Activated naive CD8-positive, alpha-beta T cell (primary cell): ENCODE measurements around the gene KCTD12.
A peak's percentile ranks its signal among the peaks of the same experiment; 100 is the strongest.
"Not testable (repeated sequence)": the region's sequence is repeated elsewhere in the genome, so short reads cannot be mapped to it uniquely, and the experiment has no call there.

Source experiments
- H3K27ac Mint-ChIP-seq: one replicate; pipeline ENCODE4 v1.8.0; 2021; ENCODE audit warnings: mixed read lengths
- H3K27me3 Mint-ChIP-seq: one replicate; pipeline ENCODE4 v1.8.0; 2021; ENCODE audit warnings: mixed read lengths
- H3K36me3 Mint-ChIP-seq: one replicate; pipeline ENCODE4 v1.8.0; 2021; ENCODE audit warnings: mixed read lengths
- H3K4me1 Mint-ChIP-seq: one replicate; pipeline ENCODE4 v1.8.0; 2021; ENCODE audit warnings: low read depth, mixed read lengths
- H3K4me3 Mint-ChIP-seq: one replicate; pipeline ENCODE4 v1.8.0; 2021; ENCODE audit warnings: mild to moderate bottlenecking, mixed read lengths
- H3K9me3 Mint-ChIP-seq: one replicate; pipeline ENCODE4 v1.8.0; 2021; ENCODE audit warnings: low read depth, mixed read lengths

The KCTD12 gene

DNA sequence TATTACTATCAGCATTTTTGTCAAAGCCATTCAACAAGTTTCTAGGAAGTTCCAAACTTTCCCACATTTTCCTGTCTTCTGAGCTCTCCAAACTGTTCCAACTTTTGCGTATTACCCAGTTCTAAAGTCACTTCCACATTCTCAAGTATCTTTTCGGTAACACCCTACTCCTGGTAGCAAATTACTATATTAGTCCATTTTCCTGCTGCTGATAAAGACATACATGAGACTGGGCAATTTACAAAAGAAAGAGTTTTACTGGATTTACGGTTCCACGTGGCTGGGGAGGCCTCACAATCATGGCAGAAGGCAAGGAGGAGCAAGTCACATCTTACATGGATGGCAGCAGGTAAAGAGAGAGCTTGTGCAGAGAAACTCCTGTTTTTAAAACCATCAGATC lies 12.9 kb upstream of the KCTD12 start:
- H3K4me3 Mint-ChIP-seq, H3K36me3 Mint-ChIP-seq, H3K27ac Mint-ChIP-seq, H3K27me3 Mint-ChIP-seq, H3K9me3 Mint-ChIP-seq: not testable (repeated sequence)
- H3K4me1 Mint-ChIP-seq: peaks cover 14% of the 10 kb centered on the region

DNA sequence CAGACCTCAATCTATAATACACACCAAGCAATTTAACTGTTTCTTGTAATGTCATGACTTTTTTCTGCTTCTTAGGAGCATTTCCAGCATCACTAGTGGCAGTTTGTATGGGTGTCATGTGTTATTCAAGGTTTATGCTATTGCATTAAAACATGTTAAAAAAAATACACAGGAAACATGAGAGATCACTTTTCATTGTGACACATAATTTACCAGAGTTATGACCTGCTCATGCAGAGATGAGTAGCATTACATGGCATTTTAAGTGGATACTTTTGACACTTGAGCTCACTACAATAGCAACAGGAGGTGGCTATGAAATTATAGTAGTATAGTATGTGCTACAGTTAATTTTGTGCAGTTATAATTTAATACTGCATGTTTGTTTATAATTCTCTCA lies 11.0 kb upstream of the KCTD12 start:
- peaks cover 18% of the 10 kb centered on the region for H3K4me1 Mint-ChIP-seq
- not testable (repeated sequence) for H3K27ac Mint-ChIP-seq, H3K36me3 Mint-ChIP-seq, H3K27me3 Mint-ChIP-seq, H3K4me3 Mint-ChIP-seq, H3K9me3 Mint-ChIP-seq

DNA sequence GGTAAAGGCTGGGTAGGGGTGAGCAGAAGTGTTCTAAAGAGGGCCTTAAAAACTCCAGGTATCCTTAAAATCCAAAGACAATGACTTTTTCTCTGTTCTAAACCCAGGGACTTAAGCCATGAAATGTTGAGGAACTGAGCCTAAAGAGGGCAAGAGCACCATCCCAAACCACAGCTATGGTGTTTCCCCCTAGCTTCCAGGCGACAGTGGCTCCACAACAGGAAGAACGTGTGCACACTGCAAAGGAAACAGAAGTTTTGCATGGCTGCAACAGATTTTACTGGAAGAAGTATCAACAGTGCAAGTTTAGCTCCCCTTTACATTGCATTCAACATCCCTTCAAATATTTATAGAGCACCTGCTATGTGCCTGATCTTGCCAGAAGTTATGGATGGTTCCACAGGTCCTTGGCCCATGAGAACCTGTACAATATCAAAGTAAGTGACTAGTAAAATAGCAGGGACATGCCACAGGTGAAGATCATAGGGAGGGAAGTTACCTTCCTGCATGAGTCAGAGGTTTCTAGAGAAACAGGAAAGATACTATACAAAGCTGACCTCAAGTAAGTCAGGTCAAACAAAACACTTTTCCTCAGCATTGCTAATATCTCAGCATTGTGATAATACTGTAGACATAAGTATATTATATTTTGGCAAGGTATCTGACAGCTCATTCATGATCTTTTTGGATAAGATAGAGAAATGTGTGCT lies 8.4 kb upstream of the KCTD12 start:
- Mint-ChIP-seq H3K4me1 (peaks cover 18% of the 10 kb centered on the region), H3K27me3 (no peaks in the 10 kb centered on the region), H3K4me3 (no peak overlapping the region), H3K9me3 (peaks cover 5% of the 10 kb centered on the region), H3K36me3 (no peaks in the 10 kb centered on the region), H3K27ac (no peak overlapping the region)

DNA sequence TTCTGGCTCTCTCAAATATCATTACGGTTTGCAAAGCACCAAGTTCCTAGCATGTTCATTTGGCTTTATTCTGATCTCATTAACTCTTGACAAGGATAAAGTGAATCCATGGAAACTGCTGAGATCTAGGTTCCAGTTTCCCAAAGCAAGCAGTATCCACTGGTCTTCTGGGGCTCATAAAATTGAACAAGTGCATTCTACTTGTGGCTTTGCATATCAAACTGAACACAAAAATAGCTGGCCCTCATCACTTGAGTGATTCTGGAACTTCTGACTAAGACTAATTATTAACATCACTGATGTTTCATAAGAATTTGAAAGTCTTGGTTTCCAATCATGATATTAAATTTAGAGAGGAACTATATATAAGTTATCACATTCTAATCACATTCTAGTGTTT lies 6.3 kb upstream of the KCTD12 start:
- no peaks in the 10 kb centered on the region for H3K9me3 Mint-ChIP-seq
- peaks cover 18% of the 10 kb centered on the region for H3K4me1 Mint-ChIP-seq
- H3K27ac Mint-ChIP-seq: no peak overlapping the region
- H3K27me3 Mint-ChIP-seq: no peaks in the 10 kb centered on the region
- no peak overlapping the region for H3K4me3 Mint-ChIP-seq
- no peaks in the 10 kb centered on the region for H3K36me3 Mint-ChIP-seq

DNA sequence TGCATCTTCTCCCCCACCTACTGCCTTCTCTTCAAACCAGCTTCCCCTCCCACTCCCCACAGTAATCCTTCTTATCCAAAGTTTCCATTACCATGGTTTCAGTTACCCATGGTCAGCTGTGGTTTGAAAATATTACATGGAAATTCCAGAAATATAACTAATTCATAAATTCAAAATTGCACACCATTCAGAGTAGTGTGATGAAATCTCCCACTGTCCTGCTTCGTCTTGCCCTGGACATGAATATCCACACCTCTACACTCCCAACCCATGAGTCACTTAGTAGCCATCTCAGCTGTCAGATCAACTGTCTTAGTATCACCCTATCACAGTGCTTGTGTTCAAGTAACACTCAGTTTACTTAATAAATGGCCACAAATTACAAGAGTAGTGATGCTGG lies 3.8 kb upstream of the KCTD12 start:
- Mint-ChIP-seq H3K36me3 (no peaks in the 10 kb centered on the region), H3K27me3 (no peaks in the 10 kb centered on the region), H3K4me1 (peaks cover 20% of the 10 kb centered on the region), H3K9me3 (no peaks in the 10 kb centered on the region), H3K4me3 (no peak overlapping the region), H3K27ac (no peak overlapping the region)

DNA sequence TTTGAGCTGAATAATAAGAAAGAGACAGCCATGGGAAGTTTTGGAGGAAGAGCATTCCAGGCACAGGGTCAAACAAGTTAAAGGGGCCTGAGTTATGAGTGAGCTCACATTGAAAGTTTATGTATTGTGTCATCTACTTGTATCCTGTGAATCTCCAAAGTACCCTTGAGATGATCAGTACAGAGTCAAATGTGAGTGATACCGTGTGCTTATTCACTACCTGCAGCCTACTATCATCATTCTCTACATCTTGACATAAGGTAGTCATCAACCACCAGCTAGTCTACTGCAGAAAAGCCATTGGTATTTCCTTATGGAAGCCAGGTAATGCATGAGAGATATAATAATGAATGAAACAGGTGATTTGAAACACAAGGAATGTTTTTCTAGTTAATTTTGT lies 3.0 kb upstream of the KCTD12 start:
- H3K36me3 Mint-ChIP-seq: no peaks in the 10 kb centered on the region
- no peak overlapping the region for H3K4me3 Mint-ChIP-seq
- H3K27ac Mint-ChIP-seq: no peak overlapping the region
- no peaks in the 10 kb centered on the region for H3K9me3 Mint-ChIP-seq
- no peaks in the 10 kb centered on the region for H3K27me3 Mint-ChIP-seq
- H3K4me1 Mint-ChIP-seq: peaks cover 20% of the 10 kb centered on the region

DNA sequence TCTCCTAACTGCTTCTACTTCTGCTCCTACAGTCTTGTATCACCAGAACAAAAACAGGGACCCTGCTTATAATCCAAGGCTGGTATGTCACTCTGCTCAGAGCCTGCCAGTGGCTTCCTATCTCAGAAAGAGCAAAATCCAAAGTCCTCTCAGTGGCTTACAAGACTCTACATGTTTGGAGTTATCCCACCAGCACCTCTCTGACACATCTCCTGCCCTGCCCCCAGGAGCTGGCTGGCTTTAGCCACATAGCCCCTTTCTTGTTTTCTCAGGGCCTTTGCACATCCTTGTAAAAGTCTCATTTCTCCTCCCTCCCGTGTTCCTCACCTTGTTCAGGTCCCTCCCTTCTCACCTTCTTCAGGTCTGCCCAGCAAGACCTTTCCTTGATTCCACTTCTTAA lies 2.2 kb upstream of the KCTD12 start:
- Mint-ChIP-seq H3K4me3 (no peak overlapping the region), H3K36me3 (no peaks in the 10 kb centered on the region), H3K9me3 (no peaks in the 10 kb centered on the region), H3K27ac (no peak overlapping the region), H3K27me3 (no peaks in the 10 kb centered on the region), H3K4me1 (peaks cover 23% of the 10 kb centered on the region)

DNA sequence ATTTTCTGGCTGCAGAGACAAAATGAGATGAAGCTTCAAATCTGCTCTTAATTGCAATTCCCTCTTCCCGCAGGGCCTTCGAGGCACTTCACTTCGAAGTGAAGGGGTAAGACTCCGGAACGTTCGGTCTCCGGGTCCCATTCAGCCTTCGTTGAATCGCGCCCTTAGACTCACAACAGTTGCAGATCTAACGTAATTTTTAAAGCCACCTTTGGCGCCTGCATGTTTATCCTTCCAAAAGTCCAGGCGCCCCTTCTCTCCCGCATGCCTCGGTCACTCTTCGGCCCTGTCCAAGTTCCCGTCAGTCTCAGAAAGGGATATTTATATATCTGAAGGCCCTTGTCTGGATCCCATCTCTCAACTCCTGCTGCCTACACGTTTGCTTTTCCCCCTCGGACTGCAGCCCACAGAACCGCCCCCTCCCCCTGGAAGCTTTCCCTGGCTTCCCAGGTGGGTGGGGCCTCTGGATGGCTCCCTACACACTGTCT lies 915 bp upstream of the KCTD12 start:
- Mint-ChIP-seq H3K4me3 (peak overlapping the region; percentile 87), H3K4me1 (peaks cover 35% of the 10 kb centered on the region), H3K36me3 (peaks cover 4% of the 10 kb centered on the region), H3K9me3 (no peaks in the 10 kb centered on the region), H3K27ac (peak overlapping the region; percentile 69), H3K27me3 (no peaks in the 10 kb centered on the region)

DNA sequence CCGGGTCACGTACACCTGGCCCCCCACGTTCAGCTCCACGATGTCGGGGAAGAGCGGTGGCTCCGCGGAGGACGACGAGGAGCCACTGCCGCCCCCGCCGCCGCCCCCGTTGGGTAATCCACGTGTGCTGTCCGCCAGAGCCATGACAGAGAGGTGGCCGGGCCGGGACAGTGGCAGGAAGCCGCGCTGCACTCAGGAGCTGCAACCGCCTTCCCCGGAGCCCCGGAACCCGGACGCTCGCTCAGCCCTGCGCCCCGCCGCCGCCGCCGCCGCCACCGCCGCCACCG lies 257 bp downstream of the KCTD12 start:
- Mint-ChIP-seq H3K27me3 (no peaks in the 10 kb centered on the region), H3K4me3 (peak overlapping the region; percentile 77), H3K9me3 (no peaks in the 10 kb centered on the region), H3K4me1 (peaks cover 39% of the 10 kb centered on the region), H3K27ac (peak overlapping the region; percentile 16), H3K36me3 (peaks cover 5% of the 10 kb centered on the region)

DNA sequence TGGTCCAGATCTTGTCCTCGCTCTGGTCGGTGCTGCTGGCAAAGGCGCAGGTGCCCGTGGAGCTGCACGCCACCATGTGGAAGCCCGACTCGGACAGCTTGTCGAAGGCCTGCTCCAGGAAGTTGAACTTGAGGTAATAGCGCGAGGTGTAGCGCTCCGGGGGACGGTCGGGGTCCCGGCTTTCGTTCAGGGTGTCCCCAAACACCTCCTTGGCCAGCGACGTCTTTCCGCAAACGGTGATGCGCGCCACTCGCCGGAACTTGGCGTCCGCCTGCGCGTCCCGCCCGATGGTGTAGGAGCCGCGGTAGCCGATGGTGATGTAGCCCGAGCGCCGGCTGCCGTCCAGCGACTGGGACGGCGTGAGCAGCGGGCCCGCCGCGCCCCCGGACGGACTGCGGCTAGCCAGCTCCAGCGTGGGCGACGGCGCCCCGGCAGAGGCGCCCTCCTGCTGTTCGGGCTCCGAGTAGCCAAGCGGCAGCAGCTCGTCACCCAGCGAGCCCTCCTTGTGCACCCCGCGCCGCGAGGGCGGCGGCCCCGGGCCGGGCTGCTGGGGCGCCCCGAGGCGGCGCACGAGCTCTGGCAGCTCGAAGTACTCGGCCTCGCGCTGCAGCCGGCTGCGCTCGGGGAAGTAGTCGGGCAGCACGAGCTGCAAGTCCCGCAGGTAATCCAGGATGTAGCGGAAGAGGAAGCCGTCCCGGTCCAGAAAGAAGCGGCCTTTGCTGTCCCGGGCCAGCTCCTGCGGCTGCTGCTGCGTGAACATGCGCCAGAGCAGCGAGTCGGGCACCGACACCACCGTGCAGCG lies 801 bp downstream of the KCTD12 start:
- H3K27me3 Mint-ChIP-seq: no peaks in the 10 kb centered on the region
- peaks cover 43% of the 10 kb centered on the region for H3K4me1 Mint-ChIP-seq
- no peaks in the 10 kb centered on the region for H3K9me3 Mint-ChIP-seq
- H3K36me3 Mint-ChIP-seq: peaks cover 5% of the 10 kb centered on the region
- peak overlapping the region; percentile 94 for H3K4me3 Mint-ChIP-seq
- peak overlapping the region; percentile 68 for H3K27ac Mint-ChIP-seq

DNA sequence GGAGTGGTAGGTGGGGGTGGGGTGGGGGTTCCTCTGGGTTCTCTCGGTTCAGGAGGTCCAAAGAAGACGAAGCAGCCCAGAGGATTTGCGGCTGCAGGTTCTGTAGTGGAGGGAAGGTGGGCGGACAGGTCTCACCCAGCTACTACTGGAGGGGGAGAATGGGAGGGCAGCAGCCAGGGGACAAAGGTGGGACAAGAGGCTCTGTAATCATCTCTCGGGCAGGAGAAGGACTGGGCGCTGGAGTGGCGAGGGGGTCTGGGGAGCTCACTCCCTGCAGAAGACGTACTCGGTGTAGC lies 1.4 kb downstream of the KCTD12 start:
- H3K27ac Mint-ChIP-seq: peak overlapping the region; percentile 68
- peaks cover 49% of the 10 kb centered on the region for H3K4me1 Mint-ChIP-seq
- H3K9me3 Mint-ChIP-seq: no peaks in the 10 kb centered on the region
- peaks cover 5% of the 10 kb centered on the region for H3K36me3 Mint-ChIP-seq
- peak overlapping the region; percentile 94 for H3K4me3 Mint-ChIP-seq
- H3K27me3 Mint-ChIP-seq: no peaks in the 10 kb centered on the region

DNA sequence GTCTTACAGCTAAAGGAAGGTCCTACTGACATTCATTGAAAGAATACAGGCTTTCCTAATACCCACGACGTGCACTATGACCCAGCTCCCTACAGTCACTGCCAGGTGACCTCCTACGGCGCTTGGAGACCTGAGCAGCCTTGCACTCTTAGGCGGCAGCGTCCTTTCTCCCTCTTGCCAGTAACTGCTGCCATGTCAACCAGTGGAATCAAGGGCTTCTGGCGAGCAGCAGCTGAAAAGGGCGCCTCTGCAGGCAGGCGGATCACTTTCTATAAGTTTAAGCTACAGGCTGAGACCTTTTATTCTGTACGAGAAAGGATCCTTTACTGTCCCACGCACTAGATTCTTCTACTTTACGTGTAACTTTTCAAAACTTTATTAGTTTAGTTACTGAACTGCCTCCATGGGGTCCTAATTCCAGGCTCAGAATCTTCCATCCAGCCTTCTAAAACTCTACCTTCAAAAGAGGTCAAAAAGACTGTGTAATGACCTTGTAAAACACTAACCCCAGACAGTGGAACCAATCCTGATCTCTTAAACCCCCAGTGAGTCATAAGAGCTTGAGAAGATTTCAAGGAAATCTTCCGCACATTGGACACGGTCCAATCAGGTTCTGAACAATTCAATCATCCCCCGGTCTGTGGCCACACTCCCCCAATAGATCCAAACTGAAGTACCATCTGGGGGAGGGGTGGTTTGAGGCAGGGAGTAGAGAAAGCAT lies 1.9 kb downstream of the KCTD12 start:
- peaks cover 5% of the 10 kb centered on the region for H3K36me3 Mint-ChIP-seq
- H3K27me3 Mint-ChIP-seq: no peaks in the 10 kb centered on the region
- peak overlapping the region; percentile 94 for H3K4me3 Mint-ChIP-seq
- H3K27ac Mint-ChIP-seq: peak overlapping the region; percentile 68
- peaks cover 54% of the 10 kb centered on the region for H3K4me1 Mint-ChIP-seq
- no peaks in the 10 kb centered on the region for H3K9me3 Mint-ChIP-seq

DNA sequence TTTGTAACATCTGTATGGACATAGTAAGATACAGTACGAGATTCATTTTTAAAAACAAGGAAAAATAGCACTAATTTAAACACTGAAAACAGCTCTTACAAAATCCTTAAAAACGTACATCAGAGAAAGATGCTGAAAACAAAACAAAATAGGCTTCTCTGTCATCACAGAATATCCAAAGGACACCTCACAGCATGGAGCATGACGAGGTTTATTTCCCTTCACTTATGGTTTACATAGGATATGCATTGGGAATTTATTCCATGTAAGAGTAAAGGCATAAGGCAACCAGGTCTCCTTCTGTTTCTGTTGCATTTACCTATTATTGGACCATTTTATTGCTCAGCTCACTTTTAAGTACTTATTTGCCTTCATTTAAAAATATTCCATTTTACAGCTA lies 3.0 kb downstream of the KCTD12 start:
- H3K4me1 Mint-ChIP-seq: peaks cover 65% of the 10 kb centered on the region
- peaks cover 5% of the 10 kb centered on the region for H3K36me3 Mint-ChIP-seq
- H3K27ac Mint-ChIP-seq: no peak overlapping the region
- H3K4me3 Mint-ChIP-seq: peak overlapping the region; percentile 94
- no peaks in the 10 kb centered on the region for H3K9me3 Mint-ChIP-seq
- H3K27me3 Mint-ChIP-seq: no peaks in the 10 kb centered on the region

DNA sequence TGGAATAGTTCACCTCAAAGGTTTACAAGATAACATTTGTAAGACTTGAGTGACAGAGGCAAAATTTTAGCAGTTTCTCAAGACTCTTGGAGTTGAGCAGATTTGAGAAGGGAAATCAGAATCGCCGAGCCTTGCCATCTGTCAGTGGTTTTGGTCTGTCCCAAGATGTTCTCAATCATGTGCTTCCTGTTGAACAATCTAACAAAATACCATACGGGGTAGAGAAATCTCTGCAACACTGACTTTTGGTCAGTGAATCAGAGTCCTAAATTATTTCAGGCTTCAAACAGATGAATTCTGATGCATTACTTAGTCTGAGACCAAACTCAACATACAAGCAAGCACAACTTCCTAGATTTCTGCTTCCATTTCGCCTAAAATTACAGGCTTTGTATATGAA lies 3.8 kb downstream of the KCTD12 start:
- Mint-ChIP-seq H3K27me3 (no peaks in the 10 kb centered on the region), H3K4me3 (peak overlapping the region; percentile 6), H3K36me3 (peaks cover 5% of the 10 kb centered on the region), H3K4me1 (peaks cover 64% of the 10 kb centered on the region), H3K27ac (no peak overlapping the region), H3K9me3 (no peaks in the 10 kb centered on the region)

DNA sequence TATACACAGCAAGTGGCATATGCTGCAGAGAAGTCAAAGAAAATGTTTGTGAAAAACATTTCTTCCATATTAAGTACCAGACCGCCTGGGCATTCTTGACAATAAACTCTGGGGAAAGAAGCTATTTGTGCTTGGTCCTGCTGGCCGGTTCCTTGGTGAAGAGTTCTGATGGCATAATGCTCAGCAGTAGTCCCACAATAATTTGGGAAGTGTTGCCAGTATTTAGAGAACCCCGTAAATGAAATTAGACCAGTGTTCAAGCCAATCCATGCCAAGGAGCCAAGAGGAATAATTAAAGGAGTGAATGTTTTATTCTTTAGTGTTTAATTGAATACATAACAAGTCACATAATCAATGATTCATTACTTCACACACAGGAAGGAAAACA lies 6.3 kb downstream of the KCTD12 start:
- peak overlapping the region; percentile 76 for H3K4me3 Mint-ChIP-seq
- peak overlapping the region; percentile 35 for H3K27ac Mint-ChIP-seq
- no peaks in the 10 kb centered on the region for H3K9me3 Mint-ChIP-seq
- H3K36me3 Mint-ChIP-seq: peaks cover 5% of the 10 kb centered on the region
- peaks cover 56% of the 10 kb centered on the region for H3K4me1 Mint-ChIP-seq
- no peaks in the 10 kb centered on the region for H3K27me3 Mint-ChIP-seq
